Keratinocyte (primary cell): ENCODE measurements around the gene CARMIL1. TPM values are rescaled to one million over a fixed set of nuclear protein-coding genes. Genes with fewer than 3 reads are reported as not detected.

Experiments
- DNase-seq: peaks from one replicate; pipeline ENCODE4 v3.0.0-alpha.2; 2011; ENCODE audit warnings: low read depth, missing footprints, low spot score
- FAIRE-seq: peaks from 2 replicates; lab custom pipeline; 2011; peaks lifted over from hg19 to GRCh38; lab: Jason Lieb, UNC
- H2AFZ ChIP-seq: 2 replicates; pipeline ENCODE4 v1.6.0; 2012; ENCODE audit warnings: low read length, control low read depth, inconsistent platforms; ENCODE audit not compliant: control insufficient read depth
- H3K27ac ChIP-seq: 2 replicates; pipeline ENCODE4 v1.5.1; 2011; ENCODE audit warnings: low read length; ENCODE audit not compliant: control insufficient read depth, insufficient read depth
- H3K27me3 ChIP-seq: 3 replicates; pipeline ENCODE4 v1.6.0; 2011; ENCODE audit warnings: low read length; ENCODE audit not compliant: control insufficient read depth, insufficient read depth; ENCODE audit errors: extremely low read depth
- H3K36me3 ChIP-seq, 2 experiments: 2 replicates in 1 of 2; 3 replicates in 1 of 2; pipeline ENCODE4 v1.5.1; 2011; ENCODE audit warnings: low read length in 2 of 2, mild to moderate bottlenecking in 1 of 2; ENCODE audit not compliant: control insufficient read depth in 2 of 2, insufficient read depth in 2 of 2; ENCODE audit errors: extremely low read depth in 1 of 2
- H3K4me1 ChIP-seq: 3 replicates; pipeline ENCODE4 v1.5.1; 2011; ENCODE audit warnings: low read length; ENCODE audit not compliant: control insufficient read depth, insufficient read depth; ENCODE audit errors: extremely low read depth
- H3K4me2 ChIP-seq: 3 replicates; pipeline ENCODE4 v1.6.0; 2011; ENCODE audit warnings: low read depth, low read length; ENCODE audit not compliant: control insufficient read depth, insufficient read depth; ENCODE audit errors: extremely low read depth
- H3K4me3 ChIP-seq, 3 experiments: fragments of 200-600 bp in 1 of 3; sonication (generic) in 1 of 3; 2 replicates in 2 of 3; 3 replicates in 1 of 3; pipeline ENCODE4 v1.5.1; 2011 to 2016; ENCODE audit warnings: low read length in 3 of 3, mild to moderate bottlenecking in 3 of 3, control low read depth in 2 of 3, inconsistent platforms in 1 of 3, low read depth in 1 of 3, mixed read lengths in 1 of 3, mixed run types in 1 of 3, moderate library complexity in 1 of 3; ENCODE audit not compliant: control insufficient read depth in 2 of 3, insufficient read depth in 2 of 3; ENCODE audit errors: extremely low read depth in 1 of 3
- H3K79me2 ChIP-seq: 2 replicates; pipeline ENCODE4 v1.6.0; 2012; ENCODE audit warnings: low read length; ENCODE audit not compliant: control insufficient read depth, insufficient read depth
- H3K9ac ChIP-seq: 3 replicates; pipeline ENCODE4 v1.6.0; 2011; ENCODE audit warnings: low read length; ENCODE audit not compliant: control insufficient read depth, insufficient read depth; ENCODE audit errors: extremely low read depth
- H3K9me1 ChIP-seq: 3 replicates; pipeline ENCODE4 v1.6.0; 2011; ENCODE audit warnings: low read length; ENCODE audit not compliant: control insufficient read depth, insufficient read depth; ENCODE audit errors: extremely low read depth
- H3K9me3 ChIP-seq: 2 replicates; pipeline ENCODE4 v1.5.1; 2012; ENCODE audit warnings: low read depth, low read length; ENCODE audit not compliant: control insufficient read depth
- H4K20me1 ChIP-seq: 3 replicates; pipeline ENCODE4 v1.6.0; 2011; ENCODE audit warnings: low read length; ENCODE audit not compliant: control insufficient read depth, insufficient read depth; ENCODE audit errors: extremely low read depth
- CTCF ChIP-seq, 3 experiments: IDR thresholded peaks in 1 of 3; conservative IDR thresholded peaks in 1 of 3; optimal IDR thresholded peaks in 1 of 3; 2 replicates in 2 of 3; 3 replicates in 1 of 3; pipeline versions ENCODE3 to v1.5.1; 2011; ENCODE audit warnings: low read length in 3 of 3, mild to moderate bottlenecking in 3 of 3, moderate library complexity in 2 of 3, control low read depth in 1 of 3, inconsistent platforms in 1 of 3; ENCODE audit not compliant: insufficient read depth in 2 of 3; ENCODE audit errors: extremely low read depth in 1 of 3
- EZH2 ChIP-seq: IDR thresholded peaks from one replicate; pipeline ENCODE4 v1.6.1; 2012; ENCODE audit warnings: inconsistent platforms, mild to moderate bottlenecking, low read length, moderate library complexity
- dilution Hi-C: fragments of 300-500 bp; cut with MboI; formaldehyde crosslinking; loops from one replicate; pipeline ENCODE4 v1.7.0; 2020; ENCODE audit warnings: low sequenced_read_pairs; ENCODE audit not compliant: extremely low pct_ligation_motif_present
- polyA plus RNA-seq, 5 experiments: library from polyadenylated mRNA; depleted of rRNA in 3 of 5; stranded (reverse) in 3 of 5; stranded (forward) in 1 of 5; unstranded in 1 of 5; fragments of >200 nt; gene quantifications; 1 replicate in 1 of 5; 2 replicates in 3 of 5; 3 replicates in 1 of 5; pipeline versions ENCODE4 v1.2.1 to v1.2.3, GENCODE V29; 2011 to 2012; ENCODE audit warnings: missing spikeins in 2 of 5, low read depth in 1 of 5, low replicate concordance in 1 of 5

The CARMIL1 gene
- polyA plus RNA-seq, 1 donor (not counting 4 experiments of a cell fraction or from before 2014, with no cell fraction given): 18.9 TPM

GRCh38 chr6:25541228-25541627 lies 262.1 kb downstream of the CARMIL1 start:
- H3K9me1 ChIP-seq: no peaks in the 10 kb centered on the region
- H3K27me3 ChIP-seq: no peaks in the 10 kb centered on the region
- no peak overlapping the region for H3K27ac ChIP-seq
- peaks cover 2 to 3% of the 10 kb centered on the region in 2 experiments for H3K36me3 ChIP-seq
- H4K20me1 ChIP-seq: no peaks in the 10 kb centered on the region
- no peak for TF ChIP-seq EZH2
- H3K79me2 ChIP-seq: no peaks in the 10 kb centered on the region
- no peaks in the 10 kb centered on the region for H3K4me1 ChIP-seq
- dilution Hi-C loops: no loop called here
- H2AFZ ChIP-seq: no peak overlapping the region
- H3K9me3 ChIP-seq: no peaks in the 10 kb centered on the region
- FAIRE-seq: no peak
- H3K4me2 ChIP-seq: no peak overlapping the region
- no peak overlapping the region for H3K4me3 ChIP-seq
- no peak overlapping the region for H3K9ac ChIP-seq
- DNase-seq: no peak

- Histone ChIP-seq H3K9me3 (no peaks in the 10 kb centered on the region), H4K20me1 (no peaks in the 10 kb centered on the region), H3K4me2 (no peak overlapping the region), H3K36me3 (no peaks in the 10 kb centered on the region), H3K9me1 (no peaks in the 10 kb centered on the region), H3K79me2 (no peaks in the 10 kb centered on the region), H2AFZ (no peak overlapping the region), H3K4me1 (no peaks in the 10 kb centered on the region), H3K9ac (no peak overlapping the region), H3K27me3 (no peaks in the 10 kb centered on the region), H3K27ac (no peak overlapping the region), H3K4me3 (no peak overlapping the region)
- dilution Hi-C loops: no loop called here
- FAIRE-seq (no peak), DNase-seq (no peak)
- TF ChIP-seq EZH2 (no peak), CTCF (optimal IDR thresholded peaks at IDR 0.05 in 1 of 3, IDR thresholded peaks at IDR 0.05 in 1 of 3, conservative IDR thresholded peaks at IDR 0.05 in 1 of 3; ENCODE audit: extremely low read depth in 1 of 3, insufficient read depth in 2 of 3, low read length in 3 of 3) (no peak)
Observed at GRCh38 chr6:25542984-25543910, 264.1 kb downstream of the CARMIL1 start.
